Neuronal stem cell (in vitro differentiated cells): ENCODE results near the gene ACTRT2.

ENCODE experiments used
- DNase-seq: peaks from one replicate; pipeline ENCODE4 v3.0.0-alpha.2; 2013; ENCODE audit warnings: low spot score
- H2AFZ ChIP-seq: one replicate; pipeline ENCODE4 v1.6.1; 2013; ENCODE audit warnings: mild to moderate bottlenecking, low read length, inconsistent platforms
- H2AK5ac ChIP-seq: 2 replicates; pipeline ENCODE4 v1.6.1; 2013; ENCODE audit warnings: low read depth, mild to moderate bottlenecking, inconsistent platforms, low read length, moderate library complexity, mixed read lengths
- H2BK120ac ChIP-seq: 2 replicates; pipeline ENCODE4 v1.6.1; 2013; ENCODE audit warnings: low read depth, mild to moderate bottlenecking, inconsistent platforms, low read length, moderate library complexity, mixed read lengths
- H2BK12ac ChIP-seq: one replicate; pipeline ENCODE4 v1.6.1; 2013; ENCODE audit warnings: low read length, inconsistent platforms
- H2BK15ac ChIP-seq: 2 replicates; pipeline ENCODE4 v1.6.1; 2013; ENCODE audit warnings: mild to moderate bottlenecking, low read length, inconsistent platforms, mixed read lengths
- H2BK5ac ChIP-seq: one replicate; pipeline ENCODE4 v1.6.1; 2013; ENCODE audit warnings: inconsistent platforms, mild to moderate bottlenecking, low read length, moderate library complexity
- H3K14ac ChIP-seq: one replicate; pipeline ENCODE4 v1.6.1; 2013; ENCODE audit warnings: low read length, inconsistent platforms
- H3K18ac ChIP-seq: 2 replicates; pipeline ENCODE4 v1.6.1; 2013; ENCODE audit warnings: low read length, inconsistent platforms
- H3K23ac ChIP-seq: 2 replicates; pipeline ENCODE4 v1.6.1; 2013; ENCODE audit warnings: low read depth, mild to moderate bottlenecking, mixed read lengths, low read length, inconsistent platforms; ENCODE audit not compliant: poor library complexity
- H3K27ac ChIP-seq: replicated peaks from 3 replicates; pipeline ENCODE4 v1.5.1; 2013; ENCODE audit warnings: low read length, inconsistent platforms
- H3K27me3 ChIP-seq, 3 experiments: 2 replicates each; pipeline ENCODE4 v1.6.1; 2013; ENCODE audit warnings: low read length in 3 of 3, mild to moderate bottlenecking in 2 of 3, inconsistent platforms in 1 of 3, low read depth in 1 of 3, mixed read lengths in 1 of 3, moderate library complexity in 1 of 3; ENCODE audit not compliant: control insufficient read depth in 3 of 3, insufficient read depth in 3 of 3
- H3K36me3 ChIP-seq, 2 donors: replicated peaks in 1 of 2; 2 replicates each; pipeline ENCODE4 v1.6.1; 2013; ENCODE audit warnings: low read length in 2 of 2; ENCODE audit not compliant: control insufficient read depth in 2 of 2, insufficient read depth in 2 of 2
- H3K4ac ChIP-seq: 2 replicates; pipeline ENCODE4 v1.6.1; 2013; ENCODE audit warnings: inconsistent platforms, mild to moderate bottlenecking, low read length, moderate library complexity
- H3K4me1 ChIP-seq, 2 donors: 1 replicate in 1 of 2; 2 replicates in 1 of 2; pipeline ENCODE4 v1.6.1; 2013; ENCODE audit warnings: low read length in 2 of 2, low read depth in 1 of 2; ENCODE audit not compliant: control insufficient read depth in 2 of 2, insufficient read depth in 1 of 2
- H3K4me2 ChIP-seq: one replicate; pipeline ENCODE4 v1.6.1; 2013; ENCODE audit warnings: mild to moderate bottlenecking, low read length, inconsistent platforms; ENCODE audit not compliant: insufficient read depth, poor library complexity, severe bottlenecking
- H3K4me3 ChIP-seq, 2 donors: 2 replicates each; pipeline ENCODE4 v1.5.1; 2013; ENCODE audit warnings: low read length in 2 of 2, mild to moderate bottlenecking in 2 of 2, inconsistent platforms in 1 of 2, moderate library complexity in 1 of 2
- H3K79me1 ChIP-seq: one replicate; pipeline ENCODE4 v1.6.1; 2013; ENCODE audit warnings: low read depth, mild to moderate bottlenecking, inconsistent platforms, low read length, moderate library complexity
- H3K9ac ChIP-seq: one replicate; pipeline ENCODE4 v1.6.1; 2013; ENCODE audit warnings: mild to moderate bottlenecking, low read depth, low read length, inconsistent platforms; ENCODE audit not compliant: poor library complexity
- H3K9me3 ChIP-seq, 2 donors: replicated peaks in 1 of 2; 2 replicates each; pipeline versions ENCODE3 to v1.6.1; 2013; ENCODE audit warnings: low read length in 2 of 2, mild to moderate bottlenecking in 2 of 2, inconsistent platforms in 1 of 2, low read depth in 1 of 2, mixed read lengths in 1 of 2, moderate library complexity in 1 of 2; ENCODE audit not compliant: control insufficient read depth in 2 of 2, insufficient read depth in 1 of 2
- H4K8ac ChIP-seq: one replicate; pipeline ENCODE4 v1.6.1; 2013; ENCODE audit warnings: low read depth, mild to moderate bottlenecking, inconsistent platforms, low read length, moderate library complexity
- H4K91ac ChIP-seq: one replicate; pipeline ENCODE4 v1.6.1; 2013; ENCODE audit warnings: low read length, low read depth, mild to moderate bottlenecking, inconsistent platforms; ENCODE audit not compliant: poor library complexity
- WGBS, 2 donors: extraction: QIAGEN DNeasy Blood & Tissue Kit; methylation state at CpG; one replicate each; pipeline ENCODE4 v1.1.7; 2013; ENCODE audit warnings: missing lambda C conversion rate in 2 of 2, mixed read lengths in 1 of 2; ENCODE audit not compliant: insufficient read length in 2 of 2, insufficient replicate concordance in 1 of 2; ENCODE audit errors: extremely low coverage in 2 of 2; 5-methylcytosine and 5-hydroxymethylcytosine counted together

ACTRT2 gene

GRCh38 chr1:3065797-3066196, 44.5 kb downstream of the ACTRT2 start:
- Histone ChIP-seq H3K4me3 (no peak overlapping the region), H3K18ac (no peak overlapping the region), H3K79me1 (peaks cover 6% of the 10 kb centered on the region), H2BK15ac (no peak overlapping the region), H3K4ac (no peak overlapping the region), H2BK120ac (no peak overlapping the region), H3K9me3 (peaks cover 0 to 3% of the 10 kb centered on the region in 2 donors), H3K27ac (no peak overlapping the region), H3K9ac (no peak overlapping the region), H3K4me1 (peaks cover 0 to 24% of the 10 kb centered on the region in 2 donors), H2BK12ac (no peak overlapping the region), H3K4me2 (no peak overlapping the region), H3K14ac (no peak overlapping the region), H3K36me3 (no peaks in the 10 kb centered on the region), H3K23ac (no peak overlapping the region), H2AK5ac (no peak overlapping the region), H2AFZ (no peak overlapping the region), H4K8ac (no peak overlapping the region), H3K27me3 (peaks cover 43 to 91% (median 81%) of the 10 kb centered on the region in 3 experiments), H2BK5ac (no peak overlapping the region), H4K91ac (no peak overlapping the region)
- DNase-seq, result no peak
- no CpG with 5 or more reads among the region's 7 CpGs for WGBS, 2 donors

- peak overlapping the region; percentile 43 for H2BK5ac ChIP-seq
- H2AFZ ChIP-seq, result no peak overlapping the region
- peak overlapping the region; percentile 88 for H3K23ac ChIP-seq
- peaks cover 0 to 3% of the 10 kb centered on the region in 2 donors for H3K9me3 ChIP-seq
- no peak overlapping the region for H3K4ac ChIP-seq
- peak overlapping the region; percentile 49 for H3K14ac ChIP-seq
- H3K4me3 ChIP-seq, result peak overlapping the region in 1 of 2 donors; percentile 27
- no peak overlapping the region for H4K91ac ChIP-seq
- H2BK120ac ChIP-seq, result peak overlapping the region; percentile 82
- peak overlapping the region; percentile 33 for H2BK12ac ChIP-seq
- no CpG with 5 or more reads among the region's 11 CpGs for WGBS, 2 donors
- no peak for DNase-seq
- H3K9ac ChIP-seq, result no peak overlapping the region
- H3K27me3 ChIP-seq, result peaks cover 46 to 91% (median 82%) of the 10 kb centered on the region in 3 experiments
- no peaks in the 10 kb centered on the region for H3K36me3 ChIP-seq
- H3K27ac ChIP-seq, result no peak overlapping the region
- H3K18ac ChIP-seq, result peak overlapping the region; percentile 96
- no peak overlapping the region for H4K8ac ChIP-seq
- peaks cover 6% of the 10 kb centered on the region for H3K79me1 ChIP-seq
- H3K4me2 ChIP-seq, result no peak overlapping the region
- peak overlapping the region; percentile 95 for H2AK5ac ChIP-seq
- H3K4me1 ChIP-seq, result peaks cover 0 to 21% of the 10 kb centered on the region in 2 donors
- peak overlapping the region; percentile 83 for H2BK15ac ChIP-seq
These were observed 45.0 kb downstream of the ACTRT2 start for GRCh38 chr1:3066250-3066711.

- H2AFZ ChIP-seq, result no peak overlapping the region
- H3K4me2 ChIP-seq, result no peak overlapping the region
- no peak for DNase-seq
- H4K91ac ChIP-seq, result peak overlapping the region; percentile 24
- H3K36me3 ChIP-seq, result no peaks in the 10 kb centered on the region
- peak overlapping the region; percentile 83 for H2BK15ac ChIP-seq
- H3K4me3 ChIP-seq, result peak overlapping the region in 1 of 2 donors; percentile 39
- peaks cover 46 to 91% (median 82%) of the 10 kb centered on the region in 3 experiments for H3K27me3 ChIP-seq
- H3K9me3 ChIP-seq, result peaks cover 0 to 3% of the 10 kb centered on the region in 2 donors
- H3K79me1 ChIP-seq, result peaks cover 6% of the 10 kb centered on the region
- no peak overlapping the region for H4K8ac ChIP-seq
- H3K27ac ChIP-seq, result no peak overlapping the region
- peak overlapping the region; percentile 57 for H3K9ac ChIP-seq
- H3K4ac ChIP-seq, result no peak overlapping the region
- peak overlapping the region; percentile 96 for H3K18ac ChIP-seq
- H2BK12ac ChIP-seq, result peak overlapping the region; percentile 30
- H3K4me1 ChIP-seq, result peaks cover 0 to 17% of the 10 kb centered on the region in 2 donors
- no peak overlapping the region for H2BK5ac ChIP-seq
- peak overlapping the region; percentile 84 for H3K14ac ChIP-seq
- no CpG with 5 or more reads among the region's 10 CpGs for WGBS, 2 donors
- peak overlapping the region; percentile 97 for H3K23ac ChIP-seq
- peak overlapping the region; percentile 82 for H2BK120ac ChIP-seq
- peak overlapping the region; percentile 95 for H2AK5ac ChIP-seq
These were observed 45.6 kb downstream of the ACTRT2 start for GRCh38 chr1:3066826-3067225.

GRCh38 chr1:3067301-3067670, 46.0 kb downstream of the ACTRT2 start:
- Histone ChIP-seq H3K27ac (no peak overlapping the region), H3K27me3 (peaks cover 48 to 91% (median 82%) of the 10 kb centered on the region in 3 experiments), H4K8ac (no peak overlapping the region), H2AFZ (no peak overlapping the region), H3K4ac (no peak overlapping the region), H3K14ac (peak overlapping the region; percentile 71), H3K79me1 (peaks cover 10% of the 10 kb centered on the region), H3K9me3 (peaks cover 0 to 3% of the 10 kb centered on the region in 2 donors), H2BK12ac (peak overlapping the region; percentile 73), H2BK15ac (peak overlapping the region; percentile 83), H3K4me1 (peaks cover 0 to 20% of the 10 kb centered on the region in 2 donors), H2BK120ac (peak overlapping the region; percentile 47), H4K91ac (no peak overlapping the region), H3K4me3 (peak overlapping the region in 1 of 2 donors; percentile 76), H3K36me3 (no peaks in the 10 kb centered on the region), H3K23ac (peak overlapping the region; percentile 97), H2AK5ac (peak overlapping the region; percentile 95), H3K18ac (peak overlapping the region; percentile 96), H2BK5ac (peak overlapping the region; percentile 82), H3K9ac (peak overlapping the region; percentile 70), H3K4me2 (peak overlapping the region; percentile 93)
- WGBS, 2 donors, result no CpG with 5 or more reads among the region's 29 CpGs
- no peak for DNase-seq
